NCI-H2029 treated with DMSO at 0.1 percent for 48 hours (cell line): ENCODE data around the gene NDUFAF4.

Experiments used
- DNase-seq: peaks from one replicate; lab custom pipeline; 2025; lab: John Stamatoyannopoulos, UW

NDUFAF4 gene

DNA sequence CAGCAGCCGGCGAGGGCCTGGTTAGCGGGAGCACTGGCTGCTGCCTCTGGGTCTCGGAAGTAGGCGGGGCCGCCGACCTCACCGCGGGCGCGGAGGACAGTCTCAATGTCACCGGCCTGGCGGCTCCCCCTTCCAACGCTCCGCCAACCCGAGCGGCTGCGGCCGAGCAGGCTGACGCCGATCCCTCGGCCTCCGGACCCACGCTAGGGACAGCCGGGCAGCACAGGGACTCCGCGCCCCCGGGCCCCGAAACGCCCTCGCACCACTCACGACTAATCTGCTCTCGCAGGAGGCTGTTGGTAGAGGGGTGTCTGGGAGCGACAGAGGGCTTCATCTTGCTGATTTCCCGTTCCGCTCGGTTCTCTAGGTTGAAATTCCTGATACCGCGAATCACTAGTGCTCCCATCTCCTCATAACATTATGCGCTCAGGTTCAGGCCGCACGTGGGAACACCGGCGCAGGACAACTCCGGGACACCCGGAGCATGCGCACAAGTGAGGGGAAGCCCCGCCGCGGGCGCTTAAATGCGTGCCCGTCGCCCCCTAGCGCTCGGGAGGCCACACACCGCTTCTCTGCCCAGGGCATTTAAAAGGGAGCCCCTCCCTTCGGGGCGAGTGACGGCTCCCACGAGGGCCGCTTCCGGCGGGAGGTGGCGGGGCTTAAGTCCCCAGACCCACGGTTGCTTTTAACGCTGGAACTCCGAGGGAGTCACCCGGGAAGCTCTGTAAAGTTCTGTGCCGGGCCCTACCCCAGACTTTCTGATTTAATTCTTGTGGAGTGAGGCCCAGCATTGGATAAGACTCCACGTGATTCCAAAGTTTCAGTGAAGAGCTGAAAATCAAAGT lies at the start of gene NDUFAF4:
Gene NDUFAF4 (minus strand): TSS at position 496 of the 845 bp plus-strand sequence. CDS start 90 bp downstream, at position 406.
- DNase-seq = peak; percentile 85

DNA sequence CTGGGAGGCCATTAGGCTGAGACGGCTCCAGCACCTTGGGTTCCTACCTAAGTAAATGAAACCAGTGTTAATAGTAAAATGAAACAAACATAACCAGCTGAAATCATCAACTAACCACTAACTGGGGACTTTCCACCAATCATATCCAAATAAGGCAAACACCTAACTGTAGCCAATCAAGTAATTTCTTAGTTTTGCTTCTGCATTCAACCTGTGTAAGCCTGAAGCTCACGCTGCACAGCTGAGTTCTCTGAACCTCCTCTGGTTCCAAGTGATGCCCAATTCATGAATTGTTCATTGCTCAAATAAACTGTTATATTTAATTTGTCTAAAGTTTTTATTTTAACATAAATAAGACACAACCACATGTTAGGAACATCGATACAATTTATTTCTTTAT lies 49.4 kb upstream of the NDUFAF4 start:
- no peak for DNase-seq

DNA sequence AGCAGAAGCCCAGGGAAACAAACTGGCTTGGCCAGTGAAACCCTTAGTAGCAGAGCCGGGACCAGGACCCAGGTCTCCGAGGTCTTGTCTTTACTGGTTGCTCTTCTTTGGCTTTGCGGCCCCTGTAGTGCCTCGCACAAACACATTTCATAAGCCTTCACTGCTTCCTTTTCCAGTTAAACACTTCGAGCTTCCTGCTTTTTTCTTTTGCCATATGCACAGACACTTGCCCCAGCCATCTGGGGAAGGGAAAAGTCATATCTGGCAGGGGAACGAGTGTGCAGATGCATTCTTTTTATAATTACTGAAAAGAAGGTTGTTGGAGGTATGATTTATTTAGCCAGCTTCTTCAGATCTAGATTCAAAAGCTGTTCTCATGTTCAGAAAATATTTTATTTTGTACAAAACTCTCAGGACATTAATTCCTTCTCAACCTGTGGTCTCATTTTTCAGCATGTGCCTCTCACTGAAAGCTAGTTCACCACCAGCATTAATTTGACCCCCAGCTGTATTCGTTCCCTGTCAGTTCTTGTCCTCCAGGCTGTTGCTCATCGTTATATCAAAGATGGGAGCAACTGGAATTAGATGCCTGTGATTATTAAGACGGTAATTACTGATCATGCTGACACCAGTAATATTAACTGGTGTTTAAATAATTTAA lies 46.0 kb upstream of the NDUFAF4 start:
- DNase-seq = no peak

DNA sequence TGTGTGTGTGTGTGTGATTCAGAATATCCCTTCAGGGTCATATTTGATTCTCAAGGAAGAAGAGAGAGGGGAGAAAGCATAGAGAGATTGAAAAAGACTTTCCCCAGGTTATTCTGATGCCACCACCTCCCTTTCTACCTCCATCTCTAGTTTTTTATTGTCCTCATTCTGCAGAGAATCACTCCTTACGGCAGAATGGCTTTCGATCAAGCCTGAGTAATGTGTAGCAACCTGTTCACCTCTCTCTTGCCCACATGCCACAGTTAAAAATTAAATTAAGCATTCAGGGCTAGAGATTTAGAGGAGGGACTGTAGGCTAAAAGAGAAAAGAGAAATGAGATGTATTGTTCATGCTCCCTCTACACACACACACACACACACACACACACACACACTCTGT lies 45.0 kb upstream of the NDUFAF4 start:
- no peak for DNase-seq

DNA sequence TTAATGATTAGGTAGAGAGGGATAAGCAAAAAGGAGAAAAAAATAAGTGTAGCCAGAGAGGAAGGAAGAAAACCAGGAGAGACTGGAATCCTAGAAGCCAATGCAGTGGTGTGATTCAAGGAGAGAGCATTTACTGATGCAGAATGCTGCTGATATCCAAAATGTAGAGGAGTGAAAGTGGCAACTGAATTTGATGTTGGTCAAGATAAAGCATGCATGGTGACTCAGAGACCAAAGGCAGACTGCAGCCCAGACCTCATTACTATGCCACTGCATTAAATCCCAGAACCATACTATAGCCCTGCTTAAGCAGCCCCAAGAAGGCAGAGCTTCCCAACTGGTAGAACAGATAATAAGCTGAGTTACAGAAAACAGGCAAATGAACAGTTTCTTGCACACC lies 42.6 kb upstream of the NDUFAF4 start:
- no peak for DNase-seq

DNA sequence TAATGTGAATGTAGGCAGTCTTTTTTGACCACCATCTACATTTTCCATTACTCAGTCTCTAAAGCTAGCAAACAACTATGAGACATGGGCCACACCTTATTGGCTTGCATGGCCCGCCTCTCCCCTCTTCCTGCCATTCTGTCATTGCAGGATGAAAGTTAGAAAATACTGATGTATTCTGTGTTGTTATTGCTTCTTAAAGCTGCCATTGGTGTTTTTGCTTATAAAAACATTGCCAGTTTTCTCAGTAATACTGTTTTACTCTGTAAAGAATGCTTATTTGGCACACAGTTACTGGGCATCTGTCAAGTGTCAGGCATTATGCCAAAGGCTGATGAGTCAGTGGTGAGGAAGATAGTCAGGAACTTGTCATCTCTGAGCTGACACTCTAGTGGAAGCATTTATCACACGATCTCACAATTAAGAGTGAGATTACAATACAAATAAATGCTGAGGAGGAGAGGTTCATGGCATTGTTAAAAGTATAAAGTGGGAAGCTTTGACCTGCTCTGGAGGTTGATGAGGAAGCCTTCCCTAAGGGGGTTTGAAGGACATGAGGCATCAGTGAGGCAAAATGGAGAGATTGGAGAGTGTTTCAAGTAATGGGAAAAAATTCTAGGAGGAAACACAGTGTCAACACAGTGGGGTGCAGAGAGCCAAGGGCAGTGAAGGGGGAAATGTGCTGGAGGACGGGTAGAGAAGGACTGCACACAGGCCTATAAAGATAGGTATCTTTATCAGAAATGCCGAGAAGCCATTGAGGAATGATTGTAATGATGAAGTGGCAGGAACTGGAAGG lies 41.5 kb upstream of the NDUFAF4 start:
- peak; percentile 34 for DNase-seq

DNA sequence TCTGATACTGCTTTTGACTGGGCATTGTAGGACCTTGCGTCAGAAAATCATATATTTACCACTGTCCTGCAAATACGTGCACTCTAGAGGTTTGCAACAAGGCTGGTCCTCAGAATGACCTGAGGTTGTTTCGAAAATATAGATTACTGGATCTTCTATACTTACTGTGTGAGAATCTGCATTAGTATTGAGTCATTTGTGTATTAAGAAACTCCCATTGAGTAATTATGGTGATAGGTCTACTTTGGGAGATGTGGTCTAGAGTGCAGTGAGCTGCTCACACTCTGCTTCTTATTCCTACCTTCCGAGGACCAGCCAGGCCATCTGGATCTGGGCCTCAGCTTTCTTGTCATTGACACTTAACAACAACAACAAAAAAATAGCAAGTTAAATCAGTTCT lies 36.4 kb upstream of the NDUFAF4 start:
- no peak for DNase-seq

DNA sequence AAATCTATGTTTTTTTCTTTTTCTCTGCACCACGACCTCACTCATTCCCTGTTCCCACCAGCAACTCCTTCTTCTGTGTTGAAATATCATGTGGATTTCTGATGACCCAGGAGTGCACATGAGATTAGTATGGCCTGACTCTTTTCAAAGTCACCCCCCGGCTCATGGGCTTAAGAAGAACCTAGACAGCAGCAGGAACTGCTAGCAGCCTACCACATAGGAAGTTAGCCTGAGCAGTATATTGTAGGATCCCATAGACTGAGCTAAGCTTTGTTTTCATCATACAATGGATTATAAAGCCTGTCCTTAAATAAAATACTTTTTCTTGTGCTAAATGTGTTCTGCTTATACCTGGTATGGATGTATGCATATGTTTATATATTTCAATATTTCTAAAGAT lies 33.5 kb upstream of the NDUFAF4 start:
- no peak for DNase-seq

DNA sequence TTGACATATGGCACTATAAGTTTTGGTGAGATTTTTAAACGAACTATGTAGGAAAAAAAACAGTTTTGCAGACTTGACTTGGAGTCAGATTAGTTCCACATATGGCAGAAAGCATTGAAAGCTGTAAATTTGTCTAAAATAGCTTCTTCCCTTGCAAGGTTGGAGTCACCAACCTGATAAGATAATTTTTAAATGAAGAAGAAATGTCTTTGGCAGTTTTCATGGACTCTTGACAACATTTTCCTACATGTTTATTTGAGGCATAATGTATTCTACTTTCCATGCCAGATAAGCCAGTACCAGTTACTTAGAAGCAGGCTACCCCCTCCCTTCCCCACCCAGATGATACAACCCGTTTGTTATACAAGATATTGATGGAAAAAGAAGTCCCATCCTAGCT lies 32.0 kb upstream of the NDUFAF4 start:
- no peak for DNase-seq

DNA sequence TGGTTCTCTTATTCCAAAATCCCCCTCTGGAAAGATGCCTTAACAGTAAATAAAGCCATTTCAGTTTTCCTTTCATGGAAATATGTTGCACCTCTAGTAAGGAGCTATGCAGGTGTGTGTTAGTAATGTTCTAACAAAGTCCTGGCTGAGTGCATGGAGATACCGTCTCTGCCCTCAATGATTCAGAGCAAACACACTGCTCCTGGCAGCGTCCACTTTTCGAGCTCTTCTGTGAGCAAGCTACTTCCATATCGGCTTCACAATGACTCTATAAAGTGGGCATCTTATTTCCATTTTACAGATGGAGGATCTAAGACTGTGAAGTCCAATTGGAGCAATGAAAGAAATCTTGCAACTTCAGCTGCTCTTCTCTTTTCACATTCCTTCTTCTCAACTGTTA lies 30.0 kb upstream of the NDUFAF4 start:
- no peak for DNase-seq

DNA sequence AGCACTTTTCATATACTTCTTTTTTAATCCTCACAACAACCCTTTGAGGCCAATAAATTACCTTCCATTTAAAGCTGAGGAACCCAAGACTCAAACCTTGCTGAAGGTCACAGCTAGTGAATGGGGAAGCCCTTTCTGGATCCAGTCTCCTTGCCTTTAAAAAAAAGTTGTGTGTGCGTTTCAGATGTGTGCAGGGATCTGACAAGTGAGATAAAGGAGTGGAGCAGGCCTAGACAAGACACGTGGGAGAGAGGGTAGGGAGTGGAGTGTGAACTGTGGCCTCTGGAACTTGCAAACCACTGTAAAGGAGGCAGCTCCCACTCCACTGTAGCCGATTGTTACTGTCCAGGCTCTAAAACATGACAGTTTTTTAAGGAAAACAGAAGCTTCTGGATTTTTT lies 28.7 kb upstream of the NDUFAF4 start:
- DNase-seq = no peak

DNA sequence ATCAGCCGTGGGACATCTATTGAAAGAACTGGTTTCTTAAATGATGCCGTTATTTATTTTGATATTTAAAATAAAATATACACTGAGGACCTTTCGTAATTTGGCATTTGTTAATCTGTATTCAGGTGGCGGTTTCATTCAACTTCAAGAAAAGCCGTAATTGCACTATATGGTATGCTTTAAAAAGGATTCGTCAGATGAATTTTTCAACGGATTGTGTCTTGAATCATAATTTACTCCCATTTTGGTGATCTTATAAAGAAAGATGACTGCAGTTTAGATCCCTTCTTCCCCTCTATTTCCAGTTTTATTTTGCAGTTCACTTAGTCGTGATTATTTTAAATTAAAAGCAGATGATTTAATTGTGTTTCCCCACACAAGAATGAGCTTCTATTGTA lies 27.6 kb upstream of the NDUFAF4 start:
- DNase-seq = no peak

DNA sequence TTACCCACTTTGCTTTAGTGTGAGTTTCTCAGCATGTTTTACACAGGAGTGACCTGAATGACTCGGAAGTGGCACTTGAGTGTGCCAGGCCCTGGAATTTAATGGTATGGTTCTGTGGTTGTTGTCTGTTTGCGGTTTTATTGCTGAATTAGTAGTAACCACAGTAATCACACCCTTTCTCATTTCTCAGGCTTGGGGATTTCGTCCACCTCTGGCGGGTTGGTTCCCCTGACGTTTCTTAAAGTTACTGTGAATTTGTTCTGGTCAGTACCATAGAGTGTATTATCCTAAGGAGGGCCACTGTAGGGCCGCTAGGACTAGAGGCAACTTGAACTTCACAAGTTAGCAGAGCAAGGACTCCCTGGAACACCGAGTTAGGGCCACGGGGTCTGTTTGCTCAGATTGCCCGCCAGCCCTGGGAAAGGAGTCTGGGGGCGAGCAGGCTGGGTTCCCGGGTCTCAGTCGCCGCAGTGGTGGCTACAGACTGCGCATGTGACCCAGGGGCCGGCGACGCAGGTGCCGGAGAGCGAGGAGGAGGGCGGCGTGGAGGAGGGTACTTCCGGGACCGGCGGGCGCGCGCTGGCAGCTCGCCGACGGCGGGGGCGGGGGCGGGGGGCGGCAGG lies 26.3 kb upstream of the NDUFAF4 start:
- peak; percentile 88 for DNase-seq

DNA sequence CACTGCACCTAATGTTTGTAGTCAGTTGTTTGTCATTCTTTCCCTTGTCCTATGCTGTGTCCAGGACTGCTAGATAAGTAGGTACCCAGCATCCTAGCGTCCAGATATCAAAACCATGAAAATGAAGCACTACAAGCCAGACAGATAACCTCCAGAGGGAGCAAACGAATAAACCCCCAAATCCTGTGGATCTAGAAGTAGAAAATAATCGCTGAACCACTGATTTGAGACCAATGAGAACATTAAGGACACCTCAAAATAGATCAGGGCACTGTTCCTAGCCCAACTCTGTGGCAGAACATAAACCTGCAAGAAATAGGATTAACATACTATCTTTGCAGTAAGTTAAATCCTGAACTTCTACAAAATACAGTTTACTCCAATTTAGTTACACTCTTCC lies 25.7 kb upstream of the NDUFAF4 start:
- DNase-seq = no peak

DNA sequence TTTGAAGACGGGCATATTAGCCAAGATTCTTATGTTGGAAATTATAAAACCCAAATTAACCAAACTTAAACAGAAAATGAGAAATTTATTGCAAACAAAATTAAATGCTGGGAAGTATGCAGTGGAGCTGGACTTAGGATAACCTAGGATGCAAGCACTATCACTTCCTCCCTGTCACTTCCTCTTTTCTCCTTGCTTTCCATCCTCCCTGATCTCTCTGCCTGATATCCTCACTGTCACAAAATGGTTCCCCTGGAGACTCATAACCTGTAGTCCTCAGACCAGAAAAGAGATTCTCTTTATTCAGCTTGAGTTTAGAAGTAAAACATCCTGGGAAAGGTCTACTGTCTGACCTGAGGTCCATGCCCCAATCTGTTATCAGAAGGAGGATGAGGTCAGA lies 19.4 kb upstream of the NDUFAF4 start:
- no peak for DNase-seq

DNA sequence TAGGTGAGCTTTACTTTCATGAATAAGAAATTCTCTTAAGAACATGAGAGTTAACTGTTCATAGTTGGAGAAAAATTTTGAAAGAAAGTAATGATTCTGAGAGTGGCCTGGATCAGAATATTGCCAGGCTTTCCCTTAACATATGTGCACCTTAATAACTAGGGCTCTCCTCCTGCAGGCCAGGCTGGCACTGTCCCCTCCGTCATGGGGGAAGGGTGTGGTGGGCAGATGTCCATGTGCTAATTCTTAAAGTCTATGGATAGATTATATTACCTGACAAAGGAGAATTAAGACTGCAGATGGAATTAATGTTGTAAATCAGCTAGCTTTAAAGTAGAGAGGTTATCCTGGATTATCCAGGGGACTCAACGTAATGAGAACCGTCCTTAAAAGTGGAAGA lies 15.9 kb upstream of the NDUFAF4 start:
- no peak for DNase-seq

DNA sequence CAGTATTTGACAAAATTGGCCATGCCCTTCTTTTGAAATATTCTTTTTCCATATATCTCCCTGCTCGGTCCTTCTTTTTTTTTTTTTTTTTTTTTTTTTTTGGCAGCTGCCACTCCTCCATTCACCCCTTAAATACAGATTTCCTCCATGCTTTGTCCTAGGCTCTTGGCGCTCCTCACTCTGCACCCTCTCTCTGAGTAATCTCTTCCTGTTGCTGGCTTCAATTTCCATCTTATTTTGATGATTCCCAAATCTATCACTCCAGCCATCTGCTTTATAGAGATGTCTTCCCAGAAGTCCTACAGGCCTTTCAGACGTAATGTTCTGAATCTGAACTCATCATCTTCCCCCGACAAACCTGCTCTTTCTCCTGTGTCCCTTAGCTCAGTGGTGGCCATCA lies 14.1 kb upstream of the NDUFAF4 start:
- no peak for DNase-seq

DNA sequence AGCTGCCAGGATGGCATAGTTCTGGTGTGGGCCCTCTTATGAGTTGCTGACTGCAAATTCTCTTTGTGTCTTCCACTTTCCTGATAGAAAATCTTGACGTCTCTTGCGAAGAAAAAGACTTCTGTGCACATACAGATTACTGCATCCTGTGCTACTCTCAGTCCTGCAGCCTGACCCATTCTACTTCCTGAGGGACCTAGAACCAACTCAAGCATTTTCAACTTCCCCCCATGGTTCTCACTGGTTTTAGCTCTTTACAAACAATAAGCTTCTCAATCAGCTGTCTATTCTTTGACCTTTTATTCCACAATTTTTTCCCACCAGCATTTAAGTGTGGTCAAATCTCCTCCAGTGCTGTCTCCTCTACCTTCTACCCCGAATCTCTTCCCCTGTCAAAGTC lies 13.5 kb upstream of the NDUFAF4 start:
- no peak for DNase-seq

DNA sequence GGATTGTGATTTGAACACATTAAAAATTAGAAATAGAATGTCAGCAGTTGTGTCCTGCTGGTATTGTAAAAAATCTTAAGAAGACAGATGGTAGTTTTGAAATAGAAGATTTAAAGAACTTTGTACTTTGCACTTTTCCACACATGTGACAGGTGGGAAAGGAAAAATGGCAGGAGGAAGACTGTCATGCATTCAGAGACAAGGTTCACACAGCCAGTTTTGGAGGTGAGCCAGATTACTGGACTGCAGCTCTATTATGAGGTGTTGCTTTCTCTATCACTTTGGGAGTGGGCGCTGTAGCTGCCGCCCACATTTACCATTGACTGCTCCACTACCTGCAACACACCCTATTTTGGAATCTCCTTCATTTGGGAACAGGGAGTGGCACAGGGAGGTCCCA lies 12.1 kb upstream of the NDUFAF4 start:
- DNase-seq = no peak

DNA sequence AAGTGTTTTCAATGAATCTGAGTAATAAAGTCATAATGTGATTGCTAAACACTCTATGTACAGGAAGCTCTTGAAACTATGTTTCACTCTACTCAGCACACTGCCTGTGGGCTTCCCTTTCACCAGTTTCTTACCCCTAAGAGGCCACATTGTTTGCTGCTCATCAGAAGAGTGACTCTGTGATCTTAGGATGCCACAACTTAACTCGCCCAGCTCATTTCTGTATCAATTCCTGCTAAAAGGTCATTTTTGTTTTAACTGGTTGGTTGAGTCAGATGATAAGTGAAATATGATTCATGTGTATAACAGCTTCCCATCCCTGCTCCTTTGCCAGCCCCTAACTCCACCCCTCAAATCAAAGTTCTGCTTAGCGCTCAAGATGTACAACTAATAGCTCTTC lies 9.8 kb upstream of the NDUFAF4 start:
- DNase-seq = no peak

DNA sequence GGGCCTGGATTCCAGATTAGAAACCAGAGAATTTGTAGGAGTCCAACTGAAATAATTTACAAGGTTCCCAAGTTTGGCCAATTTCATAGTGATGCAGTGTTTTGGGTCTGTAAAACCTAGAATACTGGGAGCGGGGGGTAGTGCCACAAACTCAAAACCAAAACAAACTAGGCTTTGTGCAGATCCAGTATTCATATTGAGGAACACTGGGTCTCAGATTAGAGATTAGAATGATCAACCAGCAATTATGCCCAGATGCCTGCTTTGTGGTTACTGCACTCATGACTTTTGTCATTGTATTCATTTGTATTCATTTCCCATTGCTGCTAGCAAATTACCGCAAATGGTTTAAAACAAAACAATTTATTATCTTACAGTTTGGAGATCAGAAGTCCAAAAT lies 3.2 kb upstream of the NDUFAF4 start:
- no peak for DNase-seq

DNA sequence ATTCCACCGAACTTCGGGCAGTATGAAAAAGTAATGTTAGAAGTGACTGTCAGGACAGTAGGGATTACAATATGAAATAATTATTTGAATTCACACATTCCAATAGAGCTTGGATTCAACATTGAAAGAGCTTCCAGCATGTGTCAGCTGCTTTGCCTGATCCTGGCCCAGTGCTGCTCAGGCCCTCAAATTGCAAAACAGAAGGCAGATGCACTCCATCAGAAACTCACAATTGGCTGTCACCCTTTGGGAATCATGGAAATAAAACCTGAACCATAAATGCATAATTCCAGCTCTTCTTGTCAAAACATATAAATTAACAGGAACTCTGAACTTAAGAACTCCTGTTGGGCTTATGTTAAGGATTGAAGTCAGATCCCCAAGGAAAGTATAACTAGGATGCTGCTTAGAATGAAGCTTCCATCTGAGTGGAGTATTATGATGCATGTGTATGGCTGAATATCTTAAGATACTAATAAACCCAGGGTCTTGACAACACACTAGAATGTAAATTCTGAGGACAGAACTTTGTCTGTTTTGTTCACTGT lies 1.8 kb upstream of the NDUFAF4 start:
- DNase-seq = no peak
